Endothelial cell of umbilical vein (primary cell): ENCODE data around the gene ARPIN. TPM values are rescaled to one million over a fixed set of nuclear protein-coding genes. Genes with fewer than 3 reads are reported as not detected.

Source experiments
- BruUV-seq: library from RNA; stranded (reverse); fragments of 400-500 nt; replicated peaks from 2 replicates; lab custom pipeline; 2021; lab: Mats Ljungman, UMichigan
- CTCF ChIA-PET: fragments of 300-600, 350-600 bp; sonication (Branson Sonifier 250); formaldehyde crosslinking; loops from one replicate; lab custom pipeline; 2021; ENCODE audit warnings: antibody characterized with exemption, inconsistent platforms; lab: Charles Lee
- POLR2A ChIA-PET: fragments of 300-600, 350-600 bp; sonication (Branson Sonifier 250); formaldehyde crosslinking; loops from one replicate; lab custom pipeline; 2021; ENCODE audit warnings: antibody characterized with exemption, inconsistent platforms; lab: Charles Lee
- DNase-seq: peaks from one replicate; pipeline ENCODE4 v3.0.0-alpha.2; 2011; ENCODE audit warnings: low read depth, low spot score
- FAIRE-seq: peaks from 2 replicates; lab custom pipeline; 2011; peaks lifted over from hg19 to GRCh38; lab: Jason Lieb, UNC
- H2AFZ ChIP-seq: 2 replicates; pipeline ENCODE4 v1.6.0; 2012; ENCODE audit warnings: low read depth, low read length, control low read depth, inconsistent platforms
- H3K27ac ChIP-seq: 2 replicates; pipeline ENCODE4 v1.5.1; 2011; ENCODE audit warnings: low read depth, mild to moderate bottlenecking, control low read depth, low read length, moderate library complexity; ENCODE audit not compliant: insufficient read depth
- H3K27me3 ChIP-seq, 2 experiments: 2 replicates each; pipeline versions ENCODE4 v1.6.0 to v1.6.1; 2011; ENCODE audit warnings: low read length in 2 of 2, mixed read lengths in 1 of 2; ENCODE audit not compliant: control insufficient read depth in 2 of 2, insufficient read depth in 2 of 2
- H3K36me3 ChIP-seq, 2 experiments: 2 replicates in 1 of 2; 3 replicates in 1 of 2; pipeline ENCODE4 v1.5.1; 2011; ENCODE audit warnings: low read length in 2 of 2, mild to moderate bottlenecking in 1 of 2, moderate library complexity in 1 of 2; ENCODE audit not compliant: control insufficient read depth in 2 of 2, insufficient read depth in 2 of 2; ENCODE audit errors: extremely low read depth in 1 of 2
- H3K4me1 ChIP-seq: 3 replicates; pipeline ENCODE4 v1.5.1; 2011; ENCODE audit warnings: mild to moderate bottlenecking, low read length; ENCODE audit not compliant: control insufficient read depth, insufficient read depth; ENCODE audit errors: extremely low read depth
- H3K4me2 ChIP-seq: 2 replicates; pipeline ENCODE4 v1.6.1; 2011; ENCODE audit warnings: low read length, control low read depth, mixed read lengths; ENCODE audit not compliant: insufficient read depth
- H3K4me3 ChIP-seq, 3 experiments: fragments of 200-600 bp in 1 of 3; sonication (generic), shearing (Covaris generic) in 1 of 3; replicated peaks in 1 of 3; 2 replicates each; pipeline ENCODE4 v1.5.1; 2011 to 2016; ENCODE audit warnings: control low read depth in 3 of 3, low read length in 3 of 3, mild to moderate bottlenecking in 2 of 3, inconsistent platforms in 1 of 3, low read depth in 1 of 3, moderate library complexity in 1 of 3; ENCODE audit not compliant: insufficient read depth in 1 of 3
- H3K79me2 ChIP-seq: 2 replicates; pipeline ENCODE4 v1.6.0; 2012; ENCODE audit warnings: low read length, inconsistent platforms; ENCODE audit not compliant: control insufficient read depth, insufficient read depth
- H3K9ac ChIP-seq: replicated peaks from 2 replicates; pipeline ENCODE3; 2011; ENCODE audit warnings: low read length, control low read depth; ENCODE audit not compliant: insufficient read depth; ENCODE audit errors: extremely low read depth
- H3K9me1 ChIP-seq: replicated peaks from 3 replicates; pipeline ENCODE4 v1.6.0; 2011; ENCODE audit warnings: mild to moderate bottlenecking, low read length; ENCODE audit not compliant: control insufficient read depth, insufficient read depth; ENCODE audit errors: extremely low read depth
- H3K9me3 ChIP-seq: replicated peaks from 2 replicates; pipeline ENCODE4 v1.5.1; 2012; ENCODE audit warnings: low read length, inconsistent platforms; ENCODE audit not compliant: control insufficient read depth, insufficient read depth
- H4K20me1 ChIP-seq: replicated peaks from 2 replicates; pipeline ENCODE3; 2011; ENCODE audit warnings: mild to moderate bottlenecking, low read length; ENCODE audit not compliant: control insufficient read depth, insufficient read depth; ENCODE audit errors: extremely low read depth
- CTCF ChIP-seq, 2 donors: IDR thresholded peaks; 1 replicate in 1 of 2; 2 replicates in 1 of 2; pipeline ENCODE4 v1.5.1; 2011; ENCODE audit warnings: low read length in 2 of 2, mild to moderate bottlenecking in 2 of 2, moderate library complexity in 2 of 2, control low read depth in 1 of 2, inconsistent platforms in 1 of 2, low read depth in 1 of 2; ENCODE audit not compliant: insufficient read depth in 1 of 2; ENCODE audit errors: extremely low read depth in 1 of 2
- EZH2 ChIP-seq: IDR thresholded peaks from 2 replicates; pipeline ENCODE4 v1.6.1; 2012; ENCODE audit warnings: borderline replicate concordance, low read depth, mild to moderate bottlenecking, moderate library complexity, low read length, inconsistent platforms; ENCODE audit not compliant: severe bottlenecking
- FOS ChIP-seq: IDR thresholded peaks from 2 replicates; pipeline ENCODE4 v1.6.1; 2011; ENCODE audit warnings: mild to moderate bottlenecking, low read length, moderate library complexity, borderline replicate concordance; ENCODE audit not compliant: insufficient read depth
- GATA2 ChIP-seq: IDR thresholded peaks from 2 replicates; pipeline ENCODE4 v1.7.0; 2011; ENCODE audit warnings: low read depth, mild to moderate bottlenecking, moderate library complexity, mixed read lengths, low read length; ENCODE audit not compliant: insufficient read length, insufficient read depth
- JUN ChIP-seq: IDR thresholded peaks from 2 replicates; pipeline ENCODE4 v1.6.1; 2011; ENCODE audit warnings: borderline replicate concordance, low read depth; ENCODE audit not compliant: insufficient read length, insufficient read depth
- MAX ChIP-seq: IDR thresholded peaks from 2 replicates; pipeline ENCODE4 v1.6.1; 2011; ENCODE audit not compliant: insufficient read depth, insufficient read length
- MYC ChIP-seq: IDR thresholded peaks from one replicate; pipeline ENCODE4 v1.6.1; 2011; ENCODE audit warnings: mild to moderate bottlenecking, low read depth, low read length
- POLR2A ChIP-seq: IDR thresholded peaks from 2 replicates; pipeline ENCODE4 v1.6.1; 2012; ENCODE audit warnings: low read depth, mild to moderate bottlenecking, control low read depth, low read length
- POLR2AphosphoS5 ChIP-seq: IDR thresholded peaks from 2 replicates; pipeline ENCODE4 v1.6.1; 2012; ENCODE audit warnings: low read depth, mild to moderate bottlenecking, control low read depth, low read length, moderate library complexity; ENCODE audit not compliant: insufficient read depth
- dilution Hi-C: fragments of 300-500 bp; cut with MboI; formaldehyde crosslinking; loops from one replicate; pipeline ENCODE4 v1.15.0; 2019; ENCODE audit warnings: low sequenced_read_pairs; ENCODE audit not compliant: extremely low pct_ligation_motif_present
- intact Hi-C: fragments of 100-400 bp; cut with micrococcal nuclease; formaldehyde crosslinking; loops from one replicate; pipeline ENCODE4 v1.10.0; 2022
- polyA plus RNA-seq, 4 experiments: library from polyadenylated mRNA; depleted of rRNA in 3 of 4; stranded (reverse) in 3 of 4; unstranded in 1 of 4; fragments of >200 nt; gene quantifications; 2 replicates each; pipeline versions ENCODE4 v1.2.1 to v1.2.3, GENCODE V29; 2011 to 2012; ENCODE audit warnings: missing spikeins in 1 of 4
- total RNA-seq: library from RNA; stranded (reverse); gene quantifications from 2 replicates; pipeline ENCODE4 v1.2.3, GENCODE V29; 2021

The ARPIN gene
- total and polyA plus RNA-seq, 2 donors (not counting 3 experiments of a cell fraction or from before 2014, with no cell fraction given): 13.0 to 23.3 TPM

GRCh38 chr15:89888214-89888804 lies 24.4 kb downstream of the ARPIN start:
- Histone ChIP-seq H3K79me2 (peaks cover 12% of the 10 kb centered on the region), H3K9me3 (no peaks in the 10 kb centered on the region), H3K27ac (no peak overlapping the region), H4K20me1 (no peaks in the 10 kb centered on the region), H2AFZ (no peak overlapping the region), H3K36me3 (peaks cover 4 to 8% of the 10 kb centered on the region in 2 experiments), H3K4me1 (peaks cover 5% of the 10 kb centered on the region), H3K27me3 (no peaks in the 10 kb centered on the region), H3K4me3 (no peak overlapping the region), H3K9ac (no peak overlapping the region), H3K9me1 (no peaks in the 10 kb centered on the region), H3K4me2 (no peak overlapping the region)
- FAIRE-seq (peak; percentile 60), DNase-seq (peak; percentile 56)
- no TSS peak for BruUV-seq
- ChIA-PET POLR2A (no interaction called here), CTCF (interaction anchor here (0.8 to 6.7 kb wide), 26 partner anchors 10 to 243 kb away, joined by 3 to 210 read pairs (median 5); partner anchors contain the start of genes ARPIN and MESP1)
- dilution Hi-C loops (no loop called here), intact Hi-C loops (loop anchor here (1.0 kb wide), 2 partner anchors 128 to 148 kb away; no protein-coding TSS in a partner anchor)
- TF ChIP-seq CTCF (IDR thresholded peaks at IDR 0.05; ENCODE audit: extremely low read depth in 1 of 2, insufficient read depth in 1 of 2, low read depth in 1 of 2, low read length in 2 of 2) (peak; percentile 38 to 55), EZH2 (no peak)

GRCh38 chr15:89885611-89886010 lies 27.1 kb downstream of the ARPIN start:
- no peaks in the 10 kb centered on the region for H3K79me2 ChIP-seq
- dilution Hi-C loops: no loop called here
- H3K27ac ChIP-seq: no peak overlapping the region
- H2AFZ ChIP-seq: no peak overlapping the region
- no peaks in the 10 kb centered on the region for H3K9me3 ChIP-seq
- ChIA-PET CTCF (interaction anchor here (1.4 to 6.7 kb wide), 4 partner anchors 11 to 145 kb away, joined by 3 to 210 read pairs (median 78); no protein-coding TSS in a partner anchor), POLR2A (no interaction called here)
- FAIRE-seq: no peak
- no peak for DNase-seq
- no peaks in the 10 kb centered on the region for H4K20me1 ChIP-seq
- H3K9me1 ChIP-seq: no peaks in the 10 kb centered on the region
- intact Hi-C loops: no loop called here
- H3K9ac ChIP-seq: no peak overlapping the region
- no peaks in the 10 kb centered on the region for H3K27me3 ChIP-seq
- no peak overlapping the region for H3K4me3 ChIP-seq
- peaks cover 6 to 8% of the 10 kb centered on the region in 2 experiments for H3K36me3 ChIP-seq
- TF ChIP-seq JUN (no peak), CTCF (IDR thresholded peaks at IDR 0.05; ENCODE audit: extremely low read depth in 1 of 2, insufficient read depth in 1 of 2, low read depth in 1 of 2, low read length in 2 of 2) (no peak), MYC (no peak), POLR2AphosphoS5 (no peak), FOS (no peak), POLR2A (no peak), GATA2 (no peak), EZH2 (no peak), MAX (no peak)
- peaks cover 4% of the 10 kb centered on the region for H3K4me1 ChIP-seq
- no TSS peak for BruUV-seq
- H3K4me2 ChIP-seq: no peak overlapping the region
